Cardiac muscle cell (in vitro differentiated cells and primary cell): Measurements from ENCODE around the gene NAGLU. TPM values are rescaled to one million over a fixed set of nuclear protein-coding genes. Genes with fewer than 3 reads are reported as not detected.
A peak's percentile ranks its signal among the peaks of the same experiment; 100 is the strongest.

Experiments used
- DNase-seq, 2 donors: peaks; one replicate each; pipeline versions ENCODE4 v3.0.0 to v3.0.0-alpha.2; 2010 to 2017; ENCODE audit warnings: low read depth in 1 of 2, low spot score in 1 of 2
- H3K27ac ChIP-seq: fragments of 200-600 bp; sonication (generic); 2 replicates; pipeline ENCODE4 v1.5.1; 2016
- H3K27me3 ChIP-seq: fragments of 200-600 bp; sonication (generic); 2 replicates; pipeline ENCODE4 v1.6.0; 2016; ENCODE audit warnings: control low read depth
- H3K36me3 ChIP-seq: fragments of 200-600 bp; sonication (generic); 2 replicates; pipeline ENCODE4 v1.5.1; 2016; ENCODE audit warnings: control low read depth
- H3K4me1 ChIP-seq: fragments of 200-600 bp; sonication (generic); 2 replicates; pipeline ENCODE4 v1.8.1; 2017; ENCODE audit warnings: low read depth, mild to moderate bottlenecking, mixed run types
- H3K4me3 ChIP-seq: fragments of 200-600 bp; sonication (generic); 2 replicates; pipeline ENCODE4 v1.5.1; 2016; ENCODE audit warnings: mild to moderate bottlenecking
- H3K9me3 ChIP-seq: fragments of 200-600 bp; sonication (generic); 2 replicates; pipeline ENCODE4 v1.5.1; 2017; ENCODE audit warnings: low read depth, mild to moderate bottlenecking, control low read depth
- polyA plus RNA-seq: library from polyadenylated mRNA; unstranded; fragments of >200 nt; fragmentation: Nextera tagmentation; extraction: Ambion mirVana; gene quantifications from 2 replicates; pipeline ENCODE4 v1.2.1, GENCODE V29; 2016
- total RNA-seq: library from RNA; depleted of rRNA; stranded (reverse); fragments of >200 nt; gene quantifications from 2 replicates; pipeline ENCODE4 v1.2.3, GENCODE V29; 2016
- TF ChIP-seq, protein P1 (sequence below): IDR thresholded peaks from 2 replicates; pipeline ENCODE4 v1.5.1; 2012; ENCODE audit warnings: low read depth, mild to moderate bottlenecking, low read length

Gene NAGLU
- total and polyA plus RNA-seq, 2 experiments from 2014 or later, result 49.0 to 56.9 TPM

DNA sequence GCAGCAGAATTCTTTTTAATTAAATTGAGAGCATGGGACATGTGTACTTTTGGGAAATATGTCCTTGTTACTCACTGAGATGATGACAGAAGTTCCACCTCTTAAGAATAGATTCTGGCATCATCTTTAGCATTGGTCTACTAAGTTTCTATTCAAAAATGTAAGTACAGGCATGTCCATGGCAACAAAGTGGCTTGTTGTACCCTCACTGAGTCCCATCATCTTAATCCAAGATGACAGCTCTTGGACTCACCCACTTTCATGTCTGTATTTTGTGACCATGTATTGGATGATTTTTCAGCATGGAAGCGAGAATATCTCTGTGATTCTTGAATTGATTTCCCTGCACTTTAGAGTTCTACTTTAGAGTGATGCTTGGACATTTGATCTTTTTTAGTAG is 33.1 kb upstream of the NAGLU start:
- TF ChIP-seq, protein P1, sequence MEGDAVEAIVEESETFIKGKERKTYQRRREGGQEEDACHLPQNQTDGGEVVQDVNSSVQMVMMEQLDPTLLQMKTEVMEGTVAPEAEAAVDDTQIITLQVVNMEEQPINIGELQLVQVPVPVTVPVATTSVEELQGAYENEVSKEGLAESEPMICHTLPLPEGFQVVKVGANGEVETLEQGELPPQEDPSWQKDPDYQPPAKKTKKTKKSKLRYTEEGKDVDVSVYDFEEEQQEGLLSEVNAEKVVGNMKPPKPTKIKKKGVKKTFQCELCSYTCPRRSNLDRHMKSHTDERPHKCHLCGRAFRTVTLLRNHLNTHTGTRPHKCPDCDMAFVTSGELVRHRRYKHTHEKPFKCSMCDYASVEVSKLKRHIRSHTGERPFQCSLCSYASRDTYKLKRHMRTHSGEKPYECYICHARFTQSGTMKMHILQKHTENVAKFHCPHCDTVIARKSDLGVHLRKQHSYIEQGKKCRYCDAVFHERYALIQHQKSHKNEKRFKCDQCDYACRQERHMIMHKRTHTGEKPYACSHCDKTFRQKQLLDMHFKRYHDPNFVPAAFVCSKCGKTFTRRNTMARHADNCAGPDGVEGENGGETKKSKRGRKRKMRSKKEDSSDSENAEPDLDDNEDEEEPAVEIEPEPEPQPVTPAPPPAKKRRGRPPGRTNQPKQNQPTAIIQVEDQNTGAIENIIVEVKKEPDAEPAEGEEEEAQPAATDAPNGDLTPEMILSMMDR, result no peak
- no peak overlapping the region for H3K4me3 ChIP-seq
- peaks cover 30% of the 10 kb centered on the region for H3K36me3 ChIP-seq
- no peak overlapping the region for H3K27ac ChIP-seq
- DNase-seq, result no peak
- no peaks in the 10 kb centered on the region for H3K27me3 ChIP-seq
- H3K9me3 ChIP-seq, result no peaks in the 10 kb centered on the region
- H3K4me1 ChIP-seq, result peaks cover 12% of the 10 kb centered on the region

DNA sequence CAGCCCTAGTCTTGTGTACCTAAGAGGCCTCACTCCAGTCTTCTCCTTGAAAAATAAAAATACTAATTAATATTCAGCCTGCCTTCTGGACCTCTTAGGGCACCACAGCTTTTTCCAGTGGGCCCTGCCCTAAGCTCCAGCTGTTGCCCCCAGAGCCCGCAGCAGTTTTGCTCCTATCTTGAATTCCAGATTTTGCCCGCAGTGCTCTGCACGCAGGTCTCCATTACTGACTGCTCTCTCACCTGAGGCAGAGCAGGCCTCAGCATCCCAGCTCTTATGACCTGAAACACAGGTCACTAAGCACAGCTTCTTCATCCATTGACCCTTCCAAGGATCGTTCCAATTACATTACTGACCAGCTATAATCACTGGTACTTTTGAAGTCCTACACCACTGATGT is 28.4 kb upstream of the NAGLU start:
- peaks cover 18% of the 10 kb centered on the region for H3K4me1 ChIP-seq
- TF ChIP-seq, protein P1, result no peak
- no peak overlapping the region for H3K27ac ChIP-seq
- no peaks in the 10 kb centered on the region for H3K27me3 ChIP-seq
- no peak for DNase-seq
- H3K36me3 ChIP-seq, result peaks cover 15% of the 10 kb centered on the region
- H3K9me3 ChIP-seq, result no peaks in the 10 kb centered on the region
- no peak overlapping the region for H3K4me3 ChIP-seq

DNA sequence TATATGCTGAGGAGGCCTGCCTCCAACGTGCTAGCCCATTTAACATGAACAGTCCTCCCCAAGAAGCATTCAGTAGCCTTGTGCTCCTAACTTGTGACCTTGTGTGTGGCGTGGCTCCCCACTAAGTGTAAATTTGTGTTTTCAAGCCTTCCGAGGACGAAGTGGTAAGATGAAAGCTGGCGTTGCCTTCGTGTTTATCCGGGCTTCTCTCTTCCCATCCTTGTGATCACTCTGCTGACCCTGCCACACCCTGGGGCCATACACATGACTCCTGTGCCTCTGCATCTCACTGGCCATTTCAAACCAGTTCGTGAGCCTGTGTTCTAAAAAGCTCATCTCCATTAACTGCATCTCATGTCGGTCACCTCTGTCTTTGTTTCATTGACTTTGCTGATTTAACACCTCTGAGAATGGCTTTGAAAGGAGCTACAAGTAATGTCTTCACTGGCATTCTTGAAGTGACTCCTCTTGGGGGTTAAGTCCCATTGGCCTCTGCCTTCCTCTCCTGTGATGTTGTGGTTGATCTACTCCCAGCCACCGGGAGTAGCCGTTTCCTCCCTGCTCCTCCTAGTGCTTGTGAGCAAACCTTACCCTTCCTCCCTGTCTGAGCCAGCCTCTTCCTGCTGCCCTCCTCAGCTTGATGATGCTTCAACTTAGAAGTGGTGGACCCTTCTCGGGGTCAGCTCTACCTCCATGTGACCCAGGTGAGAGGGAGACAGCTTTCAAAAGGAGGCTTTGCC is 27.4 kb upstream of the NAGLU start:
- H3K27ac ChIP-seq, result no peak overlapping the region
- DNase-seq, result peak in 1 of 2 donors; percentile 10
- no peak overlapping the region for H3K4me3 ChIP-seq
- peaks cover 8% of the 10 kb centered on the region for H3K36me3 ChIP-seq
- peaks cover 18% of the 10 kb centered on the region for H3K4me1 ChIP-seq
- no peaks in the 10 kb centered on the region for H3K27me3 ChIP-seq
- TF ChIP-seq, protein P1, result no peak
- no peaks in the 10 kb centered on the region for H3K9me3 ChIP-seq

DNA sequence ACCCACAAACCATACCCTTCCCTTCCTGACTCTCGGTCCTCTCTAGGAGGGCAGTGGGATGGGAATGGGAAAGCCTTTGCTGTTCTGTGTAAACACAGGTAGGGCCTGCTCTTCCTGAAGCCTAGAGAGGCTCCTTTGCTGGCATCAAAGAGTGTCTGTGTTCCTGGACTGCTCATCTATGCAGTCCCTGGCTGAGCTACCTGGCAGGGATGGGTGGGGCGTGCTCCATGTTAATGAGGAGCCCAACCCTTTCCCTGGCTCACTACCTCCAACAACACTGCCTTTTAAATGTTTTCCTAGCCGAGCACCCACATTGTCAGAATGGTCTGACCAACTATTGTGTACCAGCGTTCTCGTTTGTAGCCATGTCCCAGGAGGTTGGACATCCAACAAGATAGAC is 26.6 kb upstream of the NAGLU start:
- TF ChIP-seq, protein P1, result no peak
- Histone ChIP-seq H3K4me1 (peaks cover 18% of the 10 kb centered on the region), H3K9me3 (no peaks in the 10 kb centered on the region), H3K27ac (no peak overlapping the region), H3K4me3 (no peak overlapping the region), H3K36me3 (peaks cover 8% of the 10 kb centered on the region), H3K27me3 (no peaks in the 10 kb centered on the region)
- DNase-seq, result no peak

DNA sequence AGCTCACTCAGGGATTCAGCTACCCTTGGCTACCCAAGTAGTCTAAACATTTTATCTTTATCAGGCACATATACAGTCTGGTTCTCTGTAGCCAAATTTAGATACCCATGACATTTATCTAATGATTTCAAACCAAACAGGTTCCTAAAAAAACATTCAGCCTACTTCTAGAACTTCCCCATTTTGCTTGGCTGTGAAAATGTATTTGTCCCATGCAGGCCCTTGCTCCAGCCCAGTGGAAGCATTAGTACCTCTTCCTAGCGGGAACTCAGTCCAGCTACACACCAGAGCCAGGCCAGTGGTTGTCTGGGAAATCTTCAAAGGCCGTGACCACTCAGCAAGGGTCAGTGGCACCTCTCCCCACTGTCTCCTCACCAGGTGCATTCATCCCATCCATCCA is 26.2 kb upstream of the NAGLU start:
- Histone ChIP-seq H3K9me3 (no peaks in the 10 kb centered on the region), H3K36me3 (peaks cover 8% of the 10 kb centered on the region), H3K4me3 (no peak overlapping the region), H3K27ac (no peak overlapping the region), H3K27me3 (no peaks in the 10 kb centered on the region), H3K4me1 (peaks cover 18% of the 10 kb centered on the region)
- TF ChIP-seq, protein P1, result no peak
- no peak for DNase-seq
